Mucosa of stomach (tissue), 1 donor: ENCODE data around the gene NUTM2B.
"Not testable (repeated sequence)": the region's sequence is repeated elsewhere in the genome, so short reads cannot be mapped to it uniquely, and the experiment has no call there.

Experiments
- H3K27me3 ChIP-seq: one replicate; pipeline ENCODE4 v1.7.0; 2013; ENCODE audit warnings: mild to moderate bottlenecking, low read length; ENCODE audit not compliant: control insufficient read depth, insufficient read depth
- H3K36me3 ChIP-seq: one replicate; pipeline ENCODE4 v1.7.0; 2013; ENCODE audit warnings: low read length; ENCODE audit not compliant: control insufficient read depth, insufficient read depth
- H3K4me1 ChIP-seq: one replicate; pipeline ENCODE4 v1.7.0; 2013; ENCODE audit warnings: mild to moderate bottlenecking, low read length; ENCODE audit not compliant: control insufficient read depth, insufficient read depth
- H3K4me3 ChIP-seq: one replicate; pipeline ENCODE4 v1.7.0; 2013; ENCODE audit warnings: low read length
- H3K9ac ChIP-seq: one replicate; pipeline ENCODE4 v1.7.0; 2013; ENCODE audit warnings: mild to moderate bottlenecking, low read length, moderate library complexity
- H3K9me3 ChIP-seq: one replicate; pipeline ENCODE4 v1.7.0; 2013; ENCODE audit warnings: mild to moderate bottlenecking, low read length, moderate library complexity; ENCODE audit not compliant: control insufficient read depth
- donor health status: Pancreatic carcinoma.

NUTM2B gene

GRCh38 chr10:79696596-79696995, 6.4 kb upstream of the NUTM2B start:
- not testable (repeated sequence) for H3K4me1 ChIP-seq, H3K27me3 ChIP-seq, H3K9ac ChIP-seq, H3K36me3 ChIP-seq, H3K9me3 ChIP-seq, H3K4me3 ChIP-seq

DNA sequence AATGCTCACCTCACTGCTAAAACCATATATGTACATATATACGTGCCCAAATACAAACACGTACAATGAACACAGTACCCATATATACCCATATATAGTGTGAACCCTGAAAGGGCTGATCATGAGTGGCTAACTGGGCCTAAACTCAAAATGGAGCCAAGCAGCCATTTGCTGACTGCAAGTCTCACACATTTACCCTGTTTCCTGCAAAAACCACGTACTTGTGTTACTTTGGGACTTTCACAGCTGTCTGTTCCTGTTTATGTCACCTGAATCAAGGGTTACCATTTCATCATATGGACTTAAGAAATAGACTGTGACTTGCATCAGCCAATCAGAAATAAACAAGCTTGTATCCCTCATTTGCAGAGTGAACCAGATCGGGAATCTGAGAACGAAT, 5.9 kb upstream of the NUTM2B start:
- not testable (repeated sequence) for H3K4me3 ChIP-seq, H3K27me3 ChIP-seq, H3K9ac ChIP-seq, H3K9me3 ChIP-seq, H3K4me1 ChIP-seq, H3K36me3 ChIP-seq

- H3K27me3 ChIP-seq, H3K9ac ChIP-seq, H3K4me3 ChIP-seq, H3K9me3 ChIP-seq, H3K36me3 ChIP-seq, H3K4me1 ChIP-seq: not testable (repeated sequence)
Observed at GRCh38 chr10:79700381-79700944, 2.6 kb upstream of the NUTM2B start.

DNA sequence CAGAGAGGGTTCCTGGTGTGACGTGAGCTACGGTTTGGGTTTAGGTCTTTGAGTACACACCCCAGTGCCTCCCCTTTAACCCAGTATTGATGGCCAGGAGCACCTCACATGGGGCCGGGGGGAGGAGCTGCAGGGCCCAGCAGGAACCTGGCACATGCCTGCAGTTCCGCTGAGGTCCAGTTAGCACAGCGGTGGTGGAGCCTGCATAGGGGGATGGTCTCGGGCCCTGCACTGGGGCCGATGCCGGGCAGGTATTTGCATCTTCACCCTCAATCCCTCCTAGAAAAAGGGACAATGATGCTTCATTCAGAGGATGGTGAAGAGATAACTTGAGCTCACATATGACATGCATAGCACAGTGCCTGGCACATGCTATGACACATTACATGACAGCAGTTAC, 4.0 kb downstream of the NUTM2B start:
- H3K9ac ChIP-seq, H3K27me3 ChIP-seq, H3K4me3 ChIP-seq, H3K9me3 ChIP-seq, H3K4me1 ChIP-seq, H3K36me3 ChIP-seq: not testable (repeated sequence)

GRCh38 chr10:79714976-79715375, 11.9 kb downstream of the NUTM2B start:
- not testable (repeated sequence) for H3K36me3 ChIP-seq, H3K4me1 ChIP-seq, H3K4me3 ChIP-seq, H3K9ac ChIP-seq, H3K9me3 ChIP-seq, H3K27me3 ChIP-seq

DNA sequence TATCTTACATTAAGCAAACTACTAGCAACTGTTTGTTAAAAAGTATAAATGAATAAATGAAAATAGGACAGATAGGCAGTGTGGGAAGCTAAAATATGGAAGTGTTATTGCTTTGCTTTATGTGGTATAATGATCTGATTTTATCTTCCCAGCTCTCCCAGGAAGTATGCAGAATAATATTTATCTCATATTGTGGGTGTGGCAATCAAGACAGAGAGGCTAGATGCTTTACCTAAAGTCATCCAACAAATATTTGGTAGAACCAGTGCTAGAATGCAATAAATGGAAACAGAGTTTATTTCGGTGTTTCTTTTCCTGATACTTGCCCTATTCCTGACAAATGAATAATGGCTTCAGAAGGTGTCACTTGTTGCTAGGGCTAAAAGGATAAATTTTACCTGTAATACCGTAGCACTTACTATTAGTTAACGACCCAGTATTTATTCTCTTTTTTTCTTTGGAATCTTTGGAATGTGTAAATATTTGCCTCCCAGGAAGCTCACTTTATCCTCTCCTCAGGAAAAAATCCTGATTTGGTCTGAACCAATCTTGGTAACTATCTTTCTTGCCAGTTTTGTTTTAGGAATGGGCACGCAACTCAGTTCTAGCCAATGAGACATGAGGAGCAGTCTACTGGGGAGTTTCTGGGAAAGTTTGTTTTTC, 14.0 kb downstream of the NUTM2B start:
- not testable (repeated sequence) for H3K4me3 ChIP-seq, H3K36me3 ChIP-seq, H3K4me1 ChIP-seq, H3K27me3 ChIP-seq, H3K9me3 ChIP-seq, H3K9ac ChIP-seq

- H3K4me1 ChIP-seq, H3K27me3 ChIP-seq, H3K9ac ChIP-seq, H3K4me3 ChIP-seq, H3K9me3 ChIP-seq, H3K36me3 ChIP-seq: not testable (repeated sequence)
Observed at GRCh38 chr10:79720000-79720399, 17.0 kb downstream of the NUTM2B start.

DNA sequence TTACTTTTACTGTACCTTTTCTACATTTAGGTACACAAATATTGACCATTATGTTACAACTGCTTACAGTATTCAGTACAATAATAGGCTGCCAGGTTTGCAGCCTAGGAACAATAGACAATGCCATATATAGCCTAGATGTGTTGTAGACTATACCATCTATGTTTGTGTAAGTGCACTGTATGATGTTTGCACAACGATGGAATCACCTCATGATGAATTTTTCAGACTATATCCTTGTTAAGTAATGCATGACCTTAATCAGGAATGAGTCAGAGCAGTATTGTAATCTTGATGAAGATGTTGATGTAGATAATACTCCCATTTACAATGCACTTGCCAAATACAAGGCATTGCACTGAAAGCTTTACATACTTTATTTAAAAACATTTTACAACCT, 23.6 kb downstream of the NUTM2B start:
- H3K4me1 ChIP-seq, H3K27me3 ChIP-seq, H3K9ac ChIP-seq, H3K9me3 ChIP-seq, H3K36me3 ChIP-seq, H3K4me3 ChIP-seq: not testable (repeated sequence)

GRCh38 chr10:79744844-79745243, 41.8 kb downstream of the NUTM2B start:
- H3K4me1 ChIP-seq, H3K9me3 ChIP-seq, H3K9ac ChIP-seq, H3K4me3 ChIP-seq, H3K36me3 ChIP-seq, H3K27me3 ChIP-seq: not testable (repeated sequence)

- H3K27me3 ChIP-seq, H3K4me1 ChIP-seq, H3K4me3 ChIP-seq, H3K9ac ChIP-seq, H3K36me3 ChIP-seq, H3K9me3 ChIP-seq: not testable (repeated sequence)
Observed at GRCh38 chr10:79748510-79748909, 45.5 kb downstream of the NUTM2B start.

GRCh38 chr10:79753601-79754000, 50.6 kb downstream of the NUTM2B start:
- not testable (repeated sequence) for H3K9ac ChIP-seq, H3K4me1 ChIP-seq, H3K9me3 ChIP-seq, H3K4me3 ChIP-seq, H3K36me3 ChIP-seq, H3K27me3 ChIP-seq

GRCh38 chr10:79758297-79758993, 55.4 kb downstream of the NUTM2B start:
- not testable (repeated sequence) for H3K9ac ChIP-seq, H3K4me3 ChIP-seq, H3K27me3 ChIP-seq, H3K4me1 ChIP-seq, H3K36me3 ChIP-seq, H3K9me3 ChIP-seq
